Measurements from ENCODE around the gene TBC1D22A.

The TBC1D22A gene

DNA sequence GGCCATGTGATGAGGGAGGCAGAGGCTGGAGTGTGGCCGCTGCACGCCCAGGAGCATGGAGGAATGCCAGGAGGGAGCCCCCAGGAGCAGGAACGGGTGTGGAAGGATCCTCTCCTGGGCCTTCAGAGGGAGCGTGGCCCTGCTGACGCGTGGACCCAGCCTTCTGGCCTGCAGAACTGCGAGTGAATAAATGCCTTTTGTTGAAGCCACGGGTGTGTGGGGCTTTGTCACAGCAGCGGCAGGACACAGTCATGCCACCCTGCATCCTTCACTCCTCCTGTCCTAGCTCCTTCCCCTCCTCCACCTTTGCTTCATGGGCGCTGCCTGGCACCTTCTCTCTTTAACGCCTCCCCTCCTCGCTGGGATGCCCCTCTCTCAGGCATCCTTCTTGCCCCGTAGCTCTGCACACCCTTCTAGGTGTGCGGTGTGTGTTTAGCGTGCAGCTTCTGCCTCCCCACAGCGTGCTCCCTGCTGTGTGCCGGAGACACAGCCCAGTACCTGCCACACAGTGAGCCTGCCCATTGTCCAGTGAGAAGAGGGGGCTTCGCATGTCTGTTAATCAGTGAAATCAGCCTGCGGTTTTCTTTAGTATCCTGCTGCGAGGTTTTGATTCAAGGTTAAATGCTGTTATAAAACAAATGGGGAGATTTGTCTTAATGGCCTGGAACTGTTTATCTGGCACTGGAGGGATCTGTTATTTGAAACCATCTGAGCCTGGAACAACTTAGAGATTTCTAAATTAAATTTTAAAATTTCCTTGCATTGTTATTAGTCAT, 459.6 kb downstream of the TBC1D22A start:
- no peak for DNase-seq (ENCODE audit: low read depth)

Measured in fibroblast of gingiva (primary cell).